Left ventricle myocardium inferior (tissue), 1 donor: Measurements from ENCODE around the gene PLD5. TPM values are rescaled to one million over a fixed set of nuclear protein-coding genes. Genes with fewer than 3 reads are reported as not detected.
A peak's percentile ranks its signal among the peaks of the same experiment; 100 is the strongest.

Experiments used
- DNase-seq: peaks from one replicate; pipeline ENCODE4 v3.0.0-alpha.2; 2020
- H3K27ac ChIP-seq: fragments of 200-600 bp; replicated peaks from 2 replicates; pipeline ENCODE4 v1.8.0; 2021
- H3K27me3 ChIP-seq: fragments of 200-600 bp; 2 replicates; pipeline ENCODE4 v1.8.0; 2021; ENCODE audit warnings: low read depth
- H3K36me3 ChIP-seq: fragments of 200-600 bp; 2 replicates; pipeline ENCODE4 v1.8.0; 2021
- H3K4me1 ChIP-seq: fragments of 200-600 bp; 2 replicates; pipeline ENCODE4 v1.8.0; 2021
- H3K4me3 ChIP-seq: fragments of 200-600 bp; 2 replicates; pipeline ENCODE4 v1.8.0; 2021; ENCODE audit warnings: mild to moderate bottlenecking, moderate library complexity
- H3K9me3 ChIP-seq: fragments of 200-600 bp; replicated peaks from 2 replicates; pipeline ENCODE4 v1.8.0; 2021
- CTCF ChIP-seq: fragments of 200-600 bp; IDR thresholded peaks from 2 replicates; pipeline ENCODE4 v1.8.0; 2021; ENCODE audit warnings: antibody characterized with exemption, mild to moderate bottlenecking, borderline replicate concordance
- intact Hi-C: fragments of 100-400 bp; cut with micrococcal nuclease; formaldehyde crosslinking; loops from one replicate; pipeline ENCODE4 v1.11.0; 2022
- total RNA-seq: library from RNA; stranded (reverse); fragmentation: NEBNext Ultra II Directional; extraction: Animal tissue kit (Norgen Biotek cat#: 25700); gene quantifications from one replicate; pipeline ENCODE4 v1.2.1, GENCODE V29; 2021
- donor health status: DM: no; HTN: yes; CAD: no; lungs with severe emphysema.

PLD5 gene
- total RNA-seq, 1 donor from 2014 or later: 0.11 TPM

- DNase-seq: no peak
- Histone ChIP-seq H3K4me3 (no peak overlapping the region), H3K27me3 (no peaks in the 10 kb centered on the region), H3K9me3 (peaks cover 28% of the 10 kb centered on the region), H3K4me1 (no peaks in the 10 kb centered on the region), H3K36me3 (no peaks in the 10 kb centered on the region), H3K27ac (no peak overlapping the region)
- no peak for TF ChIP-seq CTCF
- intact Hi-C loops: no loop called here
Measured at GRCh38 chr1:242178436-242178835, 346.1 kb downstream of the PLD5 start.

- Histone ChIP-seq H3K4me3 (no peak overlapping the region), H3K27me3 (peaks cover 6% of the 10 kb centered on the region), H3K36me3 (no peaks in the 10 kb centered on the region), H3K27ac (no peak overlapping the region), H3K9me3 (no peaks in the 10 kb centered on the region), H3K4me1 (no peaks in the 10 kb centered on the region)
- no peak for TF ChIP-seq CTCF
- intact Hi-C loops: no loop called here
- DNase-seq: no peak
Measured at GRCh38 chr1:242162140-242162539, 362.4 kb downstream of the PLD5 start.

GRCh38 chr1:242147096-242147976, 377.2 kb downstream of the PLD5 start:
- peak overlapping the region; percentile 35 for H3K4me3 ChIP-seq
- peaks cover 43% of the 10 kb centered on the region for H3K9me3 ChIP-seq
- no peaks in the 10 kb centered on the region for H3K4me1 ChIP-seq
- DNase-seq: no peak
- no peaks in the 10 kb centered on the region for H3K27me3 ChIP-seq
- intact Hi-C loops: no loop called here
- peak overlapping the region; percentile 20 for H3K27ac ChIP-seq
- no peaks in the 10 kb centered on the region for H3K36me3 ChIP-seq
- TF ChIP-seq CTCF: no peak

GRCh38 chr1:242146652-242147051, 377.8 kb downstream of the PLD5 start:
- peak overlapping the region; percentile 35 for H3K4me3 ChIP-seq
- no peak for DNase-seq
- no peak for TF ChIP-seq CTCF
- intact Hi-C loops: no loop called here
- H3K27ac ChIP-seq: peak overlapping the region; percentile 20
- no peaks in the 10 kb centered on the region for H3K4me1 ChIP-seq
- H3K36me3 ChIP-seq: no peaks in the 10 kb centered on the region
- H3K9me3 ChIP-seq: peaks cover 36% of the 10 kb centered on the region
- no peaks in the 10 kb centered on the region for H3K27me3 ChIP-seq

- Histone ChIP-seq H3K4me1 (no peaks in the 10 kb centered on the region), H3K36me3 (no peaks in the 10 kb centered on the region), H3K9me3 (no peaks in the 10 kb centered on the region), H3K27me3 (peaks cover 7% of the 10 kb centered on the region), H3K27ac (no peak overlapping the region), H3K4me3 (no peak overlapping the region)
- no peak for TF ChIP-seq CTCF
- DNase-seq: no peak
- intact Hi-C loops: no loop called here
Measured at GRCh38 chr1:242140836-242141235, 383.7 kb downstream of the PLD5 start.
